H1 (cell line): Measurements from ENCODE around the gene SUGP1. TPM values are rescaled to one million over a fixed set of nuclear protein-coding genes. Genes with fewer than 3 reads are reported as not detected.

Source experiments
- CTCF ChIA-PET: fragments of 300-600 bp; sonication (Branson Sonifier 250); formaldehyde crosslinking; loops from one replicate; lab custom pipeline; 2021; ENCODE audit not compliant: partially characterized antibody; lab: Charles Lee
- POLR2A ChIA-PET: fragments of 300-600 bp; sonication (Branson Sonifier 250); formaldehyde crosslinking; loops from one replicate; lab custom pipeline; 2021; ENCODE audit warnings: inconsistent platforms; ENCODE audit not compliant: partially characterized antibody; lab: Charles Lee
- DNase-seq, 2 experiments: peaks; one replicate each; pipeline versions ENCODE4 v3.0.0 to v3.0.0-alpha.2; 2010 to 2022; ENCODE audit warnings: low spot score in 2 of 2, low read depth in 1 of 2, mixed read lengths in 1 of 2
- FAIRE-seq: peaks from 2 replicates; lab custom pipeline; 2011; peaks lifted over from hg19 to GRCh38; lab: Jason Lieb, UNC
- H2AFZ ChIP-seq: 2 replicates; pipeline ENCODE4 v1.8.1; 2012; ENCODE audit warnings: low read length, inconsistent platforms
- H2AK5ac ChIP-seq: 2 replicates; pipeline ENCODE4 v1.6.1; 2013; ENCODE audit warnings: low read depth, low read length
- H2BK120ac ChIP-seq: replicated peaks from 2 replicates; pipeline ENCODE3; 2013; ENCODE audit warnings: low read depth, low read length, inconsistent platforms
- H2BK12ac ChIP-seq: 2 replicates; pipeline ENCODE4 v1.6.1; 2013; ENCODE audit warnings: low read depth, low read length
- H2BK15ac ChIP-seq: 2 replicates; pipeline ENCODE4 v1.6.1; 2013; ENCODE audit warnings: low read length
- H2BK20ac ChIP-seq: 2 replicates; pipeline ENCODE4 v1.6.1; 2013; ENCODE audit warnings: low read length
- H2BK5ac ChIP-seq: 2 replicates; pipeline ENCODE4 v1.6.1; 2013; ENCODE audit warnings: low read depth, low read length
- H3K14ac ChIP-seq: 2 replicates; pipeline ENCODE4 v1.6.1; 2013; ENCODE audit warnings: inconsistent platforms; ENCODE audit not compliant: insufficient read length
- H3K18ac ChIP-seq: 2 replicates; pipeline ENCODE4 v1.6.1; 2013; ENCODE audit warnings: low read length; ENCODE audit errors: extremely low read depth
- H3K23ac ChIP-seq: 2 replicates; pipeline ENCODE4 v1.6.1; 2013; ENCODE audit warnings: inconsistent platforms; ENCODE audit not compliant: insufficient read length
- H3K23me2 ChIP-seq: 2 replicates; pipeline ENCODE4 v1.6.1; 2013; ENCODE audit warnings: low read depth, low read length
- H3K27ac ChIP-seq: 2 replicates; pipeline ENCODE4 v1.6.1; 2011; ENCODE audit warnings: low read depth, low read length, inconsistent platforms
- H3K27me3 ChIP-seq, 4 experiments: replicated peaks in 1 of 4; 1 replicate in 1 of 4; 2 replicates in 3 of 4; pipeline versions ENCODE4 v1.6.1 to v1.8.1; 2011 to 2013; ENCODE audit warnings: low read length in 3 of 4, mild to moderate bottlenecking in 3 of 4, inconsistent platforms in 2 of 4, mixed read lengths in 2 of 4, moderate library complexity in 1 of 4; ENCODE audit not compliant: control insufficient read depth in 3 of 4, insufficient read depth in 3 of 4; ENCODE audit errors: extremely low read depth in 1 of 4
- H3K36me3 ChIP-seq, 4 experiments: 2 replicates each; pipeline versions ENCODE4 v1.6.1 to v1.8.1; 2011 to 2013; ENCODE audit warnings: mild to moderate bottlenecking in 4 of 4, low read length in 3 of 4, moderate library complexity in 2 of 4, control low read depth in 1 of 4, inconsistent platforms in 1 of 4; ENCODE audit not compliant: insufficient read depth in 4 of 4, control insufficient read depth in 2 of 4
- H3K4ac ChIP-seq: replicated peaks from 2 replicates; pipeline ENCODE3; 2013; ENCODE audit warnings: low read length, low read depth, mixed read lengths, inconsistent platforms; ENCODE audit not compliant: insufficient read length
- H3K4me1 ChIP-seq, 4 experiments: replicated peaks in 1 of 4; 1 replicate in 1 of 4; 2 replicates in 3 of 4; pipeline versions ENCODE4 v1.6.1 to v1.8.1; 2011 to 2013; ENCODE audit warnings: low read length in 3 of 4, inconsistent platforms in 2 of 4, mixed read lengths in 1 of 4; ENCODE audit not compliant: insufficient read depth in 4 of 4, control insufficient read depth in 3 of 4
- H3K4me2 ChIP-seq, 2 experiments: 2 replicates each; pipeline versions ENCODE4 v1.6.1 to v1.8.1; 2011 to 2013; ENCODE audit warnings: low read depth in 2 of 2, low read length in 2 of 2, control low read depth in 1 of 2, inconsistent platforms in 1 of 2, mild to moderate bottlenecking in 1 of 2; ENCODE audit not compliant: insufficient read depth in 1 of 2
- H3K4me3 ChIP-seq, 4 experiments: fragments of 200-600, 300-600 bp in 1 of 4; sonication (generic), shearing (Covaris generic), sonication (Bioruptor Twin) in 1 of 4; 2 replicates each; pipeline versions ENCODE4 v1.5.1 to v1.8.1; 2011 to 2016; ENCODE audit warnings: low read length in 4 of 4, low read depth in 3 of 4, control low read depth in 2 of 4, inconsistent platforms in 2 of 4, mild to moderate bottlenecking in 2 of 4, mixed read lengths in 1 of 4, moderate library complexity in 1 of 4; ENCODE audit not compliant: insufficient read depth in 2 of 4; ENCODE audit errors: extremely low read depth in 1 of 4
- H3K56ac ChIP-seq: replicated peaks from 2 replicates; pipeline ENCODE3; 2013; ENCODE audit warnings: low read depth, mild to moderate bottlenecking, mixed read lengths, low read length, inconsistent platforms; ENCODE audit not compliant: insufficient read length
- H3K79me1 ChIP-seq: 2 replicates; pipeline ENCODE4 v1.6.1; 2013; ENCODE audit warnings: low read depth, low read length, control low read depth
- H3K79me2 ChIP-seq, 2 experiments: 2 replicates each; pipeline versions ENCODE4 v1.6.1 to v1.8.1; 2012 to 2013; ENCODE audit warnings: low read length in 2 of 2, mild to moderate bottlenecking in 2 of 2, inconsistent platforms in 1 of 2; ENCODE audit not compliant: insufficient read depth in 2 of 2, control insufficient read depth in 1 of 2
- H3K9ac ChIP-seq, 4 experiments: replicated peaks in 1 of 4; 1 replicate in 1 of 4; 2 replicates in 3 of 4; pipeline versions ENCODE4 v1.6.1 to v1.8.1; 2011 to 2013; ENCODE audit warnings: low read depth in 3 of 4, low read length in 3 of 4, control low read depth in 2 of 4, mild to moderate bottlenecking in 2 of 4, moderate library complexity in 2 of 4, inconsistent platforms in 1 of 4; ENCODE audit errors: extremely low read depth in 1 of 4
- H3K9me3 ChIP-seq, 2 experiments: 2 replicates each; pipeline versions ENCODE4 v1.6.1 to v1.8.1; 2012 to 2013; ENCODE audit warnings: mild to moderate bottlenecking in 2 of 2, moderate library complexity in 2 of 2, control low read depth in 1 of 2, inconsistent platforms in 1 of 2, low read depth in 1 of 2, low read length in 1 of 2, mixed read lengths in 1 of 2; ENCODE audit not compliant: insufficient read depth in 2 of 2
- H4K20me1 ChIP-seq, 2 experiments: replicated peaks in 1 of 2; 2 replicates each; pipeline versions ENCODE3 to v1.8.1; 2011 to 2013; ENCODE audit warnings: inconsistent platforms in 2 of 2, low read length in 2 of 2, mild to moderate bottlenecking in 1 of 2; ENCODE audit not compliant: insufficient read depth in 2 of 2, control insufficient read depth in 1 of 2
- H4K5ac ChIP-seq: 2 replicates; pipeline ENCODE4 v1.6.1; 2013; ENCODE audit warnings: low read length, low read depth, mixed read lengths, inconsistent platforms; ENCODE audit not compliant: insufficient read length
- H4K8ac ChIP-seq: 2 replicates; pipeline ENCODE4 v1.8.0; 2013; ENCODE audit warnings: mild to moderate bottlenecking, moderate library complexity, low read length, inconsistent platforms; ENCODE audit not compliant: insufficient read depth; ENCODE audit errors: extremely low read depth
- H4K91ac ChIP-seq: replicated peaks from 2 replicates; pipeline ENCODE3; 2013; ENCODE audit warnings: low read length, mixed read lengths, inconsistent platforms; ENCODE audit not compliant: insufficient read length
- CEBPB ChIP-seq: IDR thresholded peaks from 2 replicates; pipeline ENCODE4 v1.6.1; 2012; ENCODE audit warnings: low read depth, low read length
- CTBP2 ChIP-seq: IDR thresholded peaks from 2 replicates; pipeline ENCODE4 v1.7.0; 2011; ENCODE audit warnings: borderline replicate concordance, mild to moderate bottlenecking, moderate library complexity, mixed read lengths, low read length; ENCODE audit not compliant: insufficient read depth, insufficient read length
- MAFK ChIP-seq: IDR thresholded peaks from 2 replicates; pipeline ENCODE4 v1.6.1; 2012; ENCODE audit warnings: low read depth, mild to moderate bottlenecking, improper control_type of control experiment, low read length
- TEAD4 ChIP-seq: IDR thresholded peaks from 2 replicates; pipeline ENCODE4 v1.6.1; 2012; ENCODE audit warnings: low read depth, low read length, inconsistent platforms, mixed read lengths
- WGBS, 2 experiments: shearing (Covaris generic) in 1 of 2; methylation state at CpG; one replicate each; pipeline versions ENCODE4 v1.1.6 to v1.1.7; 2013 to 2015; ENCODE audit warnings: low lambda C conversion rate in 2 of 2, mixed read lengths in 2 of 2, inconsistent platforms in 1 of 2, low coverage in 1 of 2, missing lambda C conversion rate in 1 of 2; ENCODE audit not compliant: insufficient replicate concordance in 2 of 2, insufficient coverage in 1 of 2, insufficient read length in 1 of 2; ENCODE audit errors: extremely low coverage in 1 of 2, missing lambda C conversion rate in 1 of 2; 5-methylcytosine and 5-hydroxymethylcytosine counted together
- polyA plus RNA-seq, 7 experiments: library from polyadenylated mRNA; depleted of rRNA in 3 of 7; stranded (reverse) in 5 of 7; unstranded in 2 of 7; fragments of >200 nt in 5 of 7; fragments of 200-250 nt in 2 of 7; gene quantifications; 1 replicate in 5 of 7; 2 replicates in 1 of 7; 4 replicates in 1 of 7; pipeline versions ENCODE4 v1.2.1 to v1.2.3, GENCODE V29; 2011 to 2013; ENCODE audit warnings: missing spikeins in 2 of 7, mixed read lengths in 2 of 7
- total RNA-seq: library from RNA; stranded (reverse); fragmentation: NEBNext Ultra II Directional; extraction: Animal tissue kit (Norgen Biotek cat#: 25700); gene quantifications from 2 replicates; pipeline ENCODE4 v1.2.1, GENCODE V29; 2021

Gene SUGP1
- total and polyA plus RNA-seq, 2 of the 8 experiments (the other 6 are each of a cell fraction or from before 2014, with no cell fraction given) = 38.5 to 65.2 TPM

- Histone ChIP-seq H2BK15ac (no peak overlapping the region), H2AFZ (no peak overlapping the region), H3K23me2 (peaks cover 2% of the 10 kb centered on the region; the same call in 1 of the 2 replicates), H4K91ac (no peak overlapping the region), H2BK120ac (no peak overlapping the region), H2BK5ac (no peak overlapping the region), H3K9ac (no peak overlapping the region), H4K8ac (no peak overlapping the region), H2BK20ac (no peak overlapping the region), H3K56ac (no peak overlapping the region), H3K14ac (no peak overlapping the region), H3K9me3 (no peaks in the 10 kb centered on the region), H3K4me2 (no peak overlapping the region), H2BK12ac (no peak overlapping the region), H4K20me1 (peaks cover 5 to 18% of the 10 kb centered on the region in 2 experiments), H3K4ac (no peak overlapping the region), H3K18ac (no peak overlapping the region), H3K4me3 (no peak overlapping the region), H3K4me1 (peaks cover 0 to 7% (median 5%) of the 10 kb centered on the region in 4 experiments; a peak in 5 of 7 replicates), H3K23ac (no peak overlapping the region), H4K5ac (no peak overlapping the region), H3K27me3 (no peaks in the 10 kb centered on the region; a peak in 1 of 7 replicates), H3K27ac (no peak overlapping the region), H3K36me3 (peaks cover 8 to 31% (median 22%) of the 10 kb centered on the region in 4 experiments), H3K79me2 (no peaks in the 10 kb centered on the region), H2AK5ac (no peak overlapping the region), H3K79me1 (no peaks in the 10 kb centered on the region; the same call in 1 of the 2 replicates)
- ChIA-PET POLR2A (interaction anchor here (1.1 to 1.6 kb wide), 3 partner anchors 12 to 19 kb away, joined by 3 to 5 read pairs (median 3); no protein-coding TSS in a partner anchor), CTCF (interaction anchor here (0.6 to 1.2 kb wide), 3 partner anchors 16 to 1291 kb away, joined by 3 to 4 read pairs (median 3); no protein-coding TSS in a partner anchor)
- FAIRE-seq = no peak
- WGBS, 2 experiments = 90% methylated on average over 12 of the region's 12 CpGs; no CpG with 5 or more reads in 1 of the 2 experiments
- DNase-seq = no peak
- no peak for TF ChIP-seq CEBPB
- TF ChIP-seq CTBP2 = no peak
- no peak for TF ChIP-seq TEAD4
- no peak for TF ChIP-seq MAFK
Measured at GRCh38 chr19:19276386-19276785, 43.9 kb downstream of the SUGP1 start.
